Mammary epithelial cell (primary cell): Measurements from ENCODE around the gene PCCA.

Source experiments
- EZH2 ChIP-seq: IDR thresholded peaks from 2 replicates; pipeline ENCODE4 v1.6.1; 2012; ENCODE audit warnings: low read length, inconsistent platforms, borderline replicate concordance
- TF ChIP-seq, protein P1 (sequence below), 2 donors: IDR thresholded peaks in 1 of 2; conservative IDR thresholded peaks in 1 of 2; 2 replicates each; pipeline ENCODE4 v1.5.1; 2011 to 2012; ENCODE audit warnings: inconsistent platforms in 2 of 2, low read length in 2 of 2, mild to moderate bottlenecking in 2 of 2, control low read depth in 1 of 2, low read depth in 1 of 2; ENCODE audit not compliant: insufficient read depth in 1 of 2; ENCODE audit errors: extremely low read depth in 1 of 2

DNA sequence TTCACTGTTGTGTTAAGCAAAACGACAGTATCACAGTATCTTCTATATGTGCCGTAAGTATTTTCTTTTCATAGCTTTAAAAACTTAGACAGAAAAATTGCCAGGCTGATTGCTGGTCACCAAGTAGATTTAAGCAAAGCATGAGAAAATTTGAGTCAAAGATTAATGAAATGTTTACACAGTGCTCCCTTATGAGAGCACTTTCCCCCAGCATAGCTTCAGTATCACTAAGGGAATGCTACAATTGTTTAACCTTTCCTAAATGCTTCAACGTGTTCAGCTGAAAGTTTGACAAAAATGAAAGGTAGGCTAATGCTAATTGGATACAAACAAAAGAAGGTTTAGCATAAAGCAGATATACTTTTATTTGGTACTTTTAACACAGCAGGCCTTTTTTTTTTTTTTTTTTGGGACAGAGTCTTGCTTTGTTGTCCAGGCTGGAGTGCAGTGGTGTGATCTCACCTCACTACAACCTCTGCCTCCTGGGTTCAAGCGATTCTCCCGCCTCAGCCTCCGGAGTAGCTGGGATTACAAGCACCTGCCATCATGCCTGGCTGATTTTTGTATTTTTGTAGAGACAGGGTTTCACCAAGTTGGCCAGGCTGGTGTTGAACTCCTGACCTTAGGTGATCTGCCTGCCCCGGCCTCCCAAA, 23.4 kb downstream of the PCCA start:
- TF ChIP-seq, protein P1, sequence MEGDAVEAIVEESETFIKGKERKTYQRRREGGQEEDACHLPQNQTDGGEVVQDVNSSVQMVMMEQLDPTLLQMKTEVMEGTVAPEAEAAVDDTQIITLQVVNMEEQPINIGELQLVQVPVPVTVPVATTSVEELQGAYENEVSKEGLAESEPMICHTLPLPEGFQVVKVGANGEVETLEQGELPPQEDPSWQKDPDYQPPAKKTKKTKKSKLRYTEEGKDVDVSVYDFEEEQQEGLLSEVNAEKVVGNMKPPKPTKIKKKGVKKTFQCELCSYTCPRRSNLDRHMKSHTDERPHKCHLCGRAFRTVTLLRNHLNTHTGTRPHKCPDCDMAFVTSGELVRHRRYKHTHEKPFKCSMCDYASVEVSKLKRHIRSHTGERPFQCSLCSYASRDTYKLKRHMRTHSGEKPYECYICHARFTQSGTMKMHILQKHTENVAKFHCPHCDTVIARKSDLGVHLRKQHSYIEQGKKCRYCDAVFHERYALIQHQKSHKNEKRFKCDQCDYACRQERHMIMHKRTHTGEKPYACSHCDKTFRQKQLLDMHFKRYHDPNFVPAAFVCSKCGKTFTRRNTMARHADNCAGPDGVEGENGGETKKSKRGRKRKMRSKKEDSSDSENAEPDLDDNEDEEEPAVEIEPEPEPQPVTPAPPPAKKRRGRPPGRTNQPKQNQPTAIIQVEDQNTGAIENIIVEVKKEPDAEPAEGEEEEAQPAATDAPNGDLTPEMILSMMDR (conservative IDR thresholded peaks at IDR 0.05 in 1 of 2, IDR thresholded peaks at IDR 0.05 in 1 of 2; ENCODE audit: extremely low read depth in 1 of 2, insufficient read depth in 1 of 2, low read depth in 1 of 2, low read length in 2 of 2) = no peak
- TF ChIP-seq EZH2 = no peak
